ENCODE results near the gene PGR.

Gene PGR

GRCh38 chr11:101008961-101009689, 120.5 kb downstream of the PGR start:
- DNase-seq = no peak

GRCh38 chr11:101003468-101003867, 126.1 kb downstream of the PGR start:
- no peak for DNase-seq

GRCh38 chr11:100999756-101000155, 129.9 kb downstream of the PGR start:
- no peak for DNase-seq

GRCh38 chr11:100994966-100995365, 134.6 kb downstream of the PGR start:
- DNase-seq = no peak

GRCh38 chr11:100991541-100991940, 138.1 kb downstream of the PGR start:
- no peak for DNase-seq

GRCh38 chr11:100990931-100991330, 138.7 kb downstream of the PGR start:
- DNase-seq = no peak

- DNase-seq = no peak
Measured at GRCh38 chr11:100984668-100985067, 144.9 kb downstream of the PGR start.

- DNase-seq = no peak
Measured at GRCh38 chr11:100981196-100981824, 148.3 kb downstream of the PGR start.

GRCh38 chr11:100980156-100980555, 149.5 kb downstream of the PGR start:
- DNase-seq = no peak
